CD14-positive monocyte (primary cell): ENCODE results near the gene IFNK. TPM values are rescaled to one million over a fixed set of nuclear protein-coding genes. Genes with fewer than 3 reads are reported as not detected.
A peak's percentile ranks its signal among the peaks of the same experiment; 100 is the strongest.

Experiments used
- DNase-seq, 3 donors: peaks; one replicate each; pipeline ENCODE4 v3.0.0-alpha.2; 2011 to 2022
- H2AFZ ChIP-seq: 2 replicates; pipeline ENCODE4 v1.6.0; 2012; ENCODE audit warnings: mild to moderate bottlenecking, low read depth, low read length, inconsistent platforms; ENCODE audit not compliant: insufficient read depth, poor library complexity, severe bottlenecking
- H3K27ac ChIP-seq, 2 donors: 1 replicate in 1 of 2; 2 replicates in 1 of 2; pipeline ENCODE4 v1.5.1; 2012 to 2013; ENCODE audit warnings: low read length in 2 of 2, control low read depth in 1 of 2, inconsistent platforms in 1 of 2, low read depth in 1 of 2, mild to moderate bottlenecking in 1 of 2
- H3K27me3 ChIP-seq, 2 donors: one replicate each; pipeline versions ENCODE4 v1.6.0 to v1.6.1; 2011 to 2013; ENCODE audit warnings: low read length in 2 of 2; ENCODE audit not compliant: control insufficient read depth in 2 of 2, insufficient read depth in 2 of 2
- H3K36me3 ChIP-seq, 2 donors: replicated peaks in 1 of 2; 1 replicate in 1 of 2; 2 replicates in 1 of 2; pipeline versions ENCODE4 v1.5.1 to v1.6.1; 2012 to 2013; ENCODE audit warnings: low read length in 2 of 2, control low read depth in 1 of 2, inconsistent platforms in 1 of 2, mild to moderate bottlenecking in 1 of 2; ENCODE audit not compliant: insufficient read depth in 2 of 2, control insufficient read depth in 1 of 2
- H3K4me1 ChIP-seq, 2 donors: 1 replicate in 1 of 2; 2 replicates in 1 of 2; pipeline versions ENCODE4 v1.5.1 to v1.6.1; 2012 to 2013; ENCODE audit warnings: low read length in 2 of 2, control low read depth in 1 of 2, inconsistent platforms in 1 of 2, mild to moderate bottlenecking in 1 of 2, moderate library complexity in 1 of 2; ENCODE audit not compliant: insufficient read depth in 2 of 2, control insufficient read depth in 1 of 2
- H3K4me2 ChIP-seq: replicated peaks from 2 replicates; pipeline ENCODE3; 2012; ENCODE audit warnings: low read length, moderate library complexity, mild to moderate bottlenecking; ENCODE audit not compliant: poor library complexity, severe bottlenecking; ENCODE audit errors: extremely low read depth
- H3K4me3 ChIP-seq, 3 experiments: fragments of 200-600 bp in 1 of 3; sonication (generic) in 1 of 3; replicated peaks in 1 of 3; 1 replicate in 2 of 3; 2 replicates in 1 of 3; pipeline ENCODE4 v1.5.1; 2011 to 2013; ENCODE audit warnings: low read length in 3 of 3, mild to moderate bottlenecking in 3 of 3, control low read depth in 2 of 3, low read depth in 2 of 3, inconsistent platforms in 1 of 3, moderate library complexity in 1 of 3
- H3K79me2 ChIP-seq: 2 replicates; pipeline ENCODE4 v1.6.0; 2012; ENCODE audit warnings: mild to moderate bottlenecking, control low read depth, inconsistent platforms, low read length, moderate library complexity; ENCODE audit not compliant: insufficient read depth
- H3K9ac ChIP-seq: 2 replicates; pipeline ENCODE4 v1.6.0; 2017; ENCODE audit warnings: low read length, mild to moderate bottlenecking; ENCODE audit not compliant: insufficient read depth, poor library complexity, severe bottlenecking
- H3K9me3 ChIP-seq, 2 donors: replicated peaks in 1 of 2; 1 replicate in 1 of 2; 2 replicates in 1 of 2; pipeline versions ENCODE4 v1.5.1 to v1.6.1; 2012 to 2013; ENCODE audit warnings: low read length in 2 of 2, control low read depth in 1 of 2; ENCODE audit not compliant: control insufficient read depth in 1 of 2, insufficient read depth in 1 of 2
- H4K20me1 ChIP-seq: 2 replicates; pipeline ENCODE4 v1.6.0; 2012; ENCODE audit warnings: mild to moderate bottlenecking, low read length, control low read depth, moderate library complexity; ENCODE audit not compliant: insufficient read depth
- H3K27ac Mint-ChIP-seq, 7 donors: one replicate each; pipeline ENCODE4 v1.8.0; 2020; ENCODE audit warnings: mild to moderate bottlenecking in 7 of 7, mixed read lengths in 7 of 7, moderate library complexity in 6 of 7, inconsistent platforms in 2 of 7
- H3K27me3 Mint-ChIP-seq, 3 donors: one replicate each; pipeline ENCODE4 v1.8.0; 2021 to 2022; ENCODE audit warnings: low read depth in 3 of 3, mild to moderate bottlenecking in 3 of 3, mixed read lengths in 3 of 3, moderate library complexity in 3 of 3, inconsistent platforms in 1 of 3
- H3K36me3 Mint-ChIP-seq, 2 donors: one replicate each; pipeline ENCODE4 v1.8.0; 2020; ENCODE audit warnings: mixed read lengths in 2 of 2, inconsistent platforms in 1 of 2, mild to moderate bottlenecking in 1 of 2
- H3K4me1 Mint-ChIP-seq: one replicate; pipeline ENCODE4 v1.8.0; 2020; ENCODE audit warnings: mild to moderate bottlenecking, mixed read lengths
- H3K4me3 Mint-ChIP-seq, 2 donors: one replicate each; pipeline ENCODE4 v1.8.0; 2020; ENCODE audit warnings: mild to moderate bottlenecking in 2 of 2, mixed read lengths in 2 of 2, moderate library complexity in 1 of 2
- H3K9me3 Mint-ChIP-seq, 7 donors: one replicate each; pipeline ENCODE4 v1.8.0; 2020 to 2022; ENCODE audit warnings: mixed read lengths in 7 of 7, mild to moderate bottlenecking in 6 of 7, moderate library complexity in 6 of 7, inconsistent platforms in 2 of 7
- WGBS: methylation state at CpG from one replicate; pipeline ENCODE4 v1.1.5; 2013; ENCODE audit warnings: missing lambda C conversion rate; ENCODE audit not compliant: insufficient coverage; 5-methylcytosine and 5-hydroxymethylcytosine counted together
- intact Hi-C, 2 donors: fragments of 100-400 bp; cut with micrococcal nuclease; formaldehyde crosslinking; loops; one replicate each; pipeline versions ENCODE4 v1.15.0 to v1.15.1; 2023
- polyA plus RNA-seq, 3 donors: library from polyadenylated mRNA; depleted of rRNA in 1 of 3; unstranded in 2 of 3; stranded (reverse) in 1 of 3; fragments of 300-500 nt in 2 of 3; fragments of >200 nt in 1 of 3; fragmentation: Illumina TruSeq in 2 of 3; gene quantifications; 1 replicate in 2 of 3; 2 replicates in 1 of 3; pipeline ENCODE4 v1.2.3, GENCODE V29; 2012 to 2021
- TF ChIP-seq, protein P1 (sequence below): fragments of 200-600 bp; IDR thresholded peaks from one replicate; pipeline ENCODE4 v1.8.0; 2022; ENCODE audit warnings: antibody characterized with exemption, mild to moderate bottlenecking

The IFNK gene
- polyA plus RNA-seq, 3 donors, result not detected

DNA sequence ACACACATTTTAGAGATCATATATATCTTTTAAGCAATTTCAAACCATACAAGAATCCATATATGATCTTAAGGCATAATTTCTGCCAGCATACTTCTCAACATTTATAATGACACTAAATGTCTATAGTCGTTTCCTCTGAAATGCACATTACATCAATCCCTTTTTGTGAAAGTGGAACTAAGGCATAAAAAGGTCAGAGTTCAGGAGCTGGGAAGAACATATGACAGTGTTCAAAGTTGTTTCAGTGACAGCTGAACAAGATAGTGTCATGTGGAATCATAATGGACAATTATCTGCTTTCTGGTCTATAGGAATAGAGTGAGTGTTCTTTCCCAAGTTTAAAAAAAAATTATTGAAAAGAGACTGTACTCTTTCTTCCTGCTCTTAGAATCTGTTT is 8.0 kb downstream of the IFNK start:
- Mint-ChIP-seq H3K36me3 (peaks cover 63 to 65% of the 10 kb centered on the region in 2 donors), H3K27ac (peak overlapping the region in 1 of 7 donors; percentile 65), H3K27me3 (peaks cover 8 to 11% (median 9%) of the 10 kb centered on the region in 3 donors), H3K4me1 (peaks cover 35% of the 10 kb centered on the region), H3K9me3 (no peaks in the 10 kb centered on the region), H3K4me3 (no peak overlapping the region)
- H3K79me2 ChIP-seq, result no peaks in the 10 kb centered on the region
- intact Hi-C loops, result no loop called here
- no peak overlapping the region for H3K27ac ChIP-seq
- no peak overlapping the region for H3K4me3 ChIP-seq
- WGBS, result no CpG with 5 or more reads among the region's 1 CpG
- H3K9me3 ChIP-seq, result no peaks in the 10 kb centered on the region
- H3K27me3 ChIP-seq, result peaks cover 0 to 8% of the 10 kb centered on the region in 2 donors
- peaks cover 24 to 71% of the 10 kb centered on the region in 2 donors for H3K36me3 ChIP-seq
- no peak for DNase-seq
- no peak overlapping the region for H2AFZ ChIP-seq
- H3K9ac ChIP-seq, result no peak overlapping the region
- H3K4me2 ChIP-seq, result no peak overlapping the region
- H4K20me1 ChIP-seq, result peaks cover 8% of the 10 kb centered on the region
- H3K4me1 ChIP-seq, result peaks cover 23 to 29% of the 10 kb centered on the region in 2 donors
- TF ChIP-seq, protein P1, sequence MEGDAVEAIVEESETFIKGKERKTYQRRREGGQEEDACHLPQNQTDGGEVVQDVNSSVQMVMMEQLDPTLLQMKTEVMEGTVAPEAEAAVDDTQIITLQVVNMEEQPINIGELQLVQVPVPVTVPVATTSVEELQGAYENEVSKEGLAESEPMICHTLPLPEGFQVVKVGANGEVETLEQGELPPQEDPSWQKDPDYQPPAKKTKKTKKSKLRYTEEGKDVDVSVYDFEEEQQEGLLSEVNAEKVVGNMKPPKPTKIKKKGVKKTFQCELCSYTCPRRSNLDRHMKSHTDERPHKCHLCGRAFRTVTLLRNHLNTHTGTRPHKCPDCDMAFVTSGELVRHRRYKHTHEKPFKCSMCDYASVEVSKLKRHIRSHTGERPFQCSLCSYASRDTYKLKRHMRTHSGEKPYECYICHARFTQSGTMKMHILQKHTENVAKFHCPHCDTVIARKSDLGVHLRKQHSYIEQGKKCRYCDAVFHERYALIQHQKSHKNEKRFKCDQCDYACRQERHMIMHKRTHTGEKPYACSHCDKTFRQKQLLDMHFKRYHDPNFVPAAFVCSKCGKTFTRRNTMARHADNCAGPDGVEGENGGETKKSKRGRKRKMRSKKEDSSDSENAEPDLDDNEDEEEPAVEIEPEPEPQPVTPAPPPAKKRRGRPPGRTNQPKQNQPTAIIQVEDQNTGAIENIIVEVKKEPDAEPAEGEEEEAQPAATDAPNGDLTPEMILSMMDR, result no peak

DNA sequence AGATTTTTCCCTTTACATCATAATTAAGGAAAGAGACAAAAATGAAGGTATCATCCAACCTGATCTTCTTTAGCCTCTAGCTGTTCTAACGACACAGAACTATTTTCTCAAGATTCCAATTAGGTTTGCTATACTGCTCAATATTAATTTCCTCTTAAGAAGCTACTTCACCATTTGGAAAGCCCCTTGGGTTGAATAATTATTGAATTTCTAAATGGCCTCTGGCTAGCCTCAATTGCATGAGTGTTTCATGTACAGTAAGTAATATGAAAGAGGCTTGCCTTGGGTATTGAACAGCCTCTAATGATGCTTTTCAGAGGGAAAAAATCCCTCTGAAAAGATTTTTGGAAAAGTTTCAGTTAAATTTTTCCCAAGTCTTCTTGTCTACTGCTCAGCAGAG is 9.2 kb downstream of the IFNK start:
- H3K4me1 ChIP-seq, result peaks cover 15 to 19% of the 10 kb centered on the region in 2 donors
- no peak overlapping the region for H2AFZ ChIP-seq
- H3K9me3 ChIP-seq, result no peaks in the 10 kb centered on the region
- H3K4me2 ChIP-seq, result no peak overlapping the region
- H3K9me3 Mint-ChIP-seq, result no peaks in the 10 kb centered on the region
- peak overlapping the region in 1 of 2 donors; percentile 53 for H3K27ac ChIP-seq
- H4K20me1 ChIP-seq, result no peaks in the 10 kb centered on the region
- intact Hi-C loops, result no loop called here
- H3K36me3 ChIP-seq, result peaks cover 32 to 78% of the 10 kb centered on the region in 2 donors
- no peak overlapping the region for H3K4me3 Mint-ChIP-seq
- WGBS, result no CpG with 5 or more reads among the region's 1 CpG
- H3K36me3 Mint-ChIP-seq, result peaks cover 61 to 63% of the 10 kb centered on the region in 2 donors
- H3K4me3 ChIP-seq, result no peak overlapping the region
- DNase-seq, result peak in 1 of 3 donors; percentile 14
- no peaks in the 10 kb centered on the region for H3K27me3 ChIP-seq
- no peak overlapping the region for H3K9ac ChIP-seq
- TF ChIP-seq, protein P1, result no peak
- peaks cover 27% of the 10 kb centered on the region for H3K4me1 Mint-ChIP-seq
- H3K27me3 Mint-ChIP-seq, result peaks cover 0 to 2% (median 0%) of the 10 kb centered on the region in 3 donors
- H3K79me2 ChIP-seq, result no peaks in the 10 kb centered on the region
- H3K27ac Mint-ChIP-seq, result no peak overlapping the region
